AG09319 (cell line): ENCODE results near the gene SHC4.

Experiments
- DNase-seq: peaks from one replicate; pipeline ENCODE4 v3.0.0-alpha.2; 2010; ENCODE audit warnings: low read depth; ENCODE audit errors: extremely low read depth
- TF ChIP-seq, protein P1 (sequence below): IDR thresholded peaks from 2 replicates; pipeline ENCODE4 v1.5.1; 2011; ENCODE audit warnings: low read depth, mild to moderate bottlenecking, inconsistent platforms, low read length, moderate library complexity

The SHC4 gene

GRCh38 chr15:48987142-48987541 is 23.4 kb upstream of the SHC4 start:
- no peak for DNase-seq
- TF ChIP-seq, protein P1, sequence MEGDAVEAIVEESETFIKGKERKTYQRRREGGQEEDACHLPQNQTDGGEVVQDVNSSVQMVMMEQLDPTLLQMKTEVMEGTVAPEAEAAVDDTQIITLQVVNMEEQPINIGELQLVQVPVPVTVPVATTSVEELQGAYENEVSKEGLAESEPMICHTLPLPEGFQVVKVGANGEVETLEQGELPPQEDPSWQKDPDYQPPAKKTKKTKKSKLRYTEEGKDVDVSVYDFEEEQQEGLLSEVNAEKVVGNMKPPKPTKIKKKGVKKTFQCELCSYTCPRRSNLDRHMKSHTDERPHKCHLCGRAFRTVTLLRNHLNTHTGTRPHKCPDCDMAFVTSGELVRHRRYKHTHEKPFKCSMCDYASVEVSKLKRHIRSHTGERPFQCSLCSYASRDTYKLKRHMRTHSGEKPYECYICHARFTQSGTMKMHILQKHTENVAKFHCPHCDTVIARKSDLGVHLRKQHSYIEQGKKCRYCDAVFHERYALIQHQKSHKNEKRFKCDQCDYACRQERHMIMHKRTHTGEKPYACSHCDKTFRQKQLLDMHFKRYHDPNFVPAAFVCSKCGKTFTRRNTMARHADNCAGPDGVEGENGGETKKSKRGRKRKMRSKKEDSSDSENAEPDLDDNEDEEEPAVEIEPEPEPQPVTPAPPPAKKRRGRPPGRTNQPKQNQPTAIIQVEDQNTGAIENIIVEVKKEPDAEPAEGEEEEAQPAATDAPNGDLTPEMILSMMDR, result no peak

GRCh38 chr15:48986240-48986639 is 22.5 kb upstream of the SHC4 start:
- no peak for DNase-seq
- TF ChIP-seq, protein P1, result no peak

- TF ChIP-seq, protein P1, result no peak
- no peak for DNase-seq
These were observed 21.8 kb upstream of the SHC4 start for GRCh38 chr15:48985516-48985915.

DNA sequence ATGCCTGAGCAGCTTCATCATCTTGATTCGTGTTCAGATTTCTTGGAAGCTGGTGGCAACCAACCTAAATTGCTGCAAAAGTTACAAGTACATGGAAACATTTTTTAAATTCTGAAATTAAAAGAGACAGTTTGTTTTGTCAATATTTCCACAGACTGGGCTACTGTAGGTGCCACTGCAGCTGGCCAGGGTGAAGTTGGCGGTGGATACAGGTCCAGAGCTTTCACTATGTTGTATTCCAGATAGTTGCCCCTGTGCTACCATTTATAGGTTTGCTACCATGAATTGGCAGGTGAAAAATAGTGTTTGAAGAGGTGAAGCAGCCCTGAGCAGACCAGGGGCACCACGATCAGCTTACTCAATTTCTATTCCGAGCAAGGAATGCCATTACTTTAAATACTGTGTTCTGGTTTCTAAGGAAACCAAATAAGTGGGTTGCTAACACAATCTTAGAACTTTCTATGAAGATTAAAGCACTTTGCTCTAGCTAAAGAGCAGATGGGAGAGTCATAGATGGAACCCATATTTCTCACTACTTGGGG is 21.2 kb upstream of the SHC4 start:
- TF ChIP-seq, protein P1, result no peak
- DNase-seq, result no peak

DNA sequence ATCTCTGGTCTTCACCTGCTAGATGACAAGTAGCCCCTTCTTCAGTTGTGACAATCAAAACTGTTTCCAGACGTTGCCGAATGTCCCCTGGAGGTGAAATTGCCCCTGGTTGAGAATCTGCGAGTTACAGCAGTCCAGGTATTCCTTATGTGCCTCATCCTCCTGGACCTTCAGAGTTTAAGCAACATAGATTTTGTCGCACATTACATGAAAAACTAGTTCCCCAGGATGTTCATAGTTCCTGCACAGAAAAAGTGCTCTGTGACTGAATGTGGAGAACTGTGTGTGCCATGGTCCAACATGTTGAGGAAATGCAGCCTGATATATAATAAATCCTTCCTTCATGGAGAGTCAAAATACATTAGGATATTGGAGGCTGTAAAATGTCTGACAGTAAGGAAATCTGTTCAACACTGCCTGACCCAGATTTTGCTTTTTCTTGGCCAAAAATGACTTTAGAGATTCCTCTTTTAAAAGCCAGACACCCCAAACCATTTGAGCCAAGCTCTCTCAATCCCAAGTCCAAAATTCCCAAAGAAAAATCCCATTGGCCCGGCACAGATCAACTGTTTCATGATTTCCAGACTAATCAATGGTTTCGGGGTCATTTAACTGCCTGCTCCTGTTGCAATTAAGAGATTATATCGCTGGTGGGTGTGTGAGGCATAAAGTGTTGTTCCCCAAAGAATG is 20.4 kb upstream of the SHC4 start:
- DNase-seq, result no peak
- TF ChIP-seq, protein P1, result no peak

DNA sequence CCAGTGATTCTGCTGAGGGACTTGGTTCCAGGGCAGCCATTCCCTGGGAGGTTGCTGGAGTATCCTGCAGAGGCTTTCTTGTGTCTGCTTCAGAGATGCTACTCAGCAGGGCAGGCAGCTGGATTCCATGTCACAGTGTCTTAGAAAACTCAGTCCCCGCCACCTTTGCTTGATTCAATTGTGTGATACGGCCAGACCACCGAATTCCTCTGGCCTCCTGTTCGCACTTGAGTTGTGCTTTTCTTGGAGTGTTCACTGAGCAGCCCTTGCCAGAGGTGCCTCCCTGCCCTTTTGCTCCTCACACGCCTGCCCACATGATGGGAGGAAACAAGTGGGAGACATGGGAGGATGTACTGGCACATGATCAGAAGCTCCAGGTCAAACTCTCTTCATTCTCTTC is 19.6 kb upstream of the SHC4 start:
- TF ChIP-seq, protein P1, result no peak
- DNase-seq, result no peak

GRCh38 chr15:48981941-48982340 is 18.2 kb upstream of the SHC4 start:
- TF ChIP-seq, protein P1, result no peak
- DNase-seq, result no peak
